Embryonic facial prominence (tissue), 1 donor: ENCODE data around the gene ALDH3B1.

ENCODE experiments used
- DNase-seq: peaks from one replicate; pipeline ENCODE4 v3.0.0-alpha.2; 2016; ENCODE audit errors: extremely low spot score

ALDH3B1 gene

DNA sequence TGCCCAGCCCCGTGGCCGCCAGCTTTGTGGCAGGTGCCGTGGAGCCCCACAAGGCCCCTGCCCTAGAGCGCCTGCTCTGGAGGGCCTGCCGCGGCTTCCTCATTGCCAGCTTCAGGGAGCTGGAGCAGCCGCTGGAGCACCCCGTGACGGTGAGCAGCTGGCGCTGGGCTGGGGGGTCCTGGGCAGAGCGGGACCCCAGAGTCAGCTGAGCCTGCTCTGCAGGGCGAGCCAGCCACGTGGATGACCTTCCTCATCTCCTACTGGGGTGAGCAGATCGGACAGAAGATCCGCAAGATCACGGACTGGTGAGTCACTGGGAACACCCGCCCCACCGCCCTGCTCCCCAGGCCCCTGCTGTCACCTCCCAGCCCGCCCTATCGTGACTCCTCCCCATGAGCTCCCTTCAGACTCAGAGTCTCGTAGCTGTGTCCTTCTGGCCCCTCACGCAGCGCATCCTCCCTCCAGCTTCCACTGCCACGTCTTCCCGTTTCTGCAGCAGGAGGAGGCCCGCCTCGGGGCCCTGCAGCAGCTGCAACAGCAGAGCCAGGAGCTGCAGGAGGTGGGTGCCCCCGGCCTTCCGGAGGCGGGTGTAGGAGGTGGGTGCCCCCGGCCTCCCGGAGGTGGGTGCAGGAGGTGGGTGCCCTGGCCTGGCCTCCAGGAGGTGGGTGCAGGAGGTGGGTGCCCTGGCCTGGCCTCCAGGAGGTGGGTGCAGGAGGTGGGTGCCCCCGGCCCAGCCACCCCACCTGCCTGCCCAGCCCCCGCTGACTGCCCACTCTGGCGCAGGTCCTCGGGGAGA lies 33.4 kb downstream of the ALDH3B1 start:
- no peak for DNase-seq

DNA sequence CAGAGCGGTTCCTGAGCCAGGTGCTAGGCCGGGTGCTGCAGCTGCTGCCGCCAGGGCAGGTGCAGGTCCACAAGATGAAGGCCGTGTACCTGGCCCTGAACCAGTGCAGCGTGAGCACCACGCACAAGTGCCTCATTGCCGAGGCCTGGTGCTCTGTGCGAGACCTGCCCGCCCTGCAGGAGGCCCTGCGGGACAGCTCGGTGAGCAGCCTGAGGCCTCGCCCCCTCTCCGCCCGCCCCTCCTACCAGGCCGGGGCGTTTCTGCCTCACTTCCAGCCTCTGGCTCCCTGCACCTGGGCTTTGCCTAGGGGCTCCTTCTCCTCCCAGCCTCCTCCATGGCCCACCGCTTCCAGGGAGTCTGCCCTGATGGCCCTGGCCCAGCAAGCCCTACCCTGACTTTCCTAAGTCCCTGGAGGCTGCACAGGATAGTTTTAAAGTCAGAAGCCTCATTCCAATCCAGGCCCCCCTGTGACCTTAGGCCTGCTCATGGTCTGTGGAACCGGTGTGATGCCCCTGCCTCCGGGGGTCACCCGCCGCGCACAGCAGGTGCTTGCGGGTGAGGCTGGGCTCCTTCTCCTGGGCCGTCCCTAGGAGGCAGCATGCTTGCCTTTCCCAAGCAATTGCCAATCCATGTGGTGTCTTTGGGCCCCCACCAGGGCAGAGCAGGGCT lies 34.2 kb downstream of the ALDH3B1 start:
- no peak for DNase-seq

DNA sequence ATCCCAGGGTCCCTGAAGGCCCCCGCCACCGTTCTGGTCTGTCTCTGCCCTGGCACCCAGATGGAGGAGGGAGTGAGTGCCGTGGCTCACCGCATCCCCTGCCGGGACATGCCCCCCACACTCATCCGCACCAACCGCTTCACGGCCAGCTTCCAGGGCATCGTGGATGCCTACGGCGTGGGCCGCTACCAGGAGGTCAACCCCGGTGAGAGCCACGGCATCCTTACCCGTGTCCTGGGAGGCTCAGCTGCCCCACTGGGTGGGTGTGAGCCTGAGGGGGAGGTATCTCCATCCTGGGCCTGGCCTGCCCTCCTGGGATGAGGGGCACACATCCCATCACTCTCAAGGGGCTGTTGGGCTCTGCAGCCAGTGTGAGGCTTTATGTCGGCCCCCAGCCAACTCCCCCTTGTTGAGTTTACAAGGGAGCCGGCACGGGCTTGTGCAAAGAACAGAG lies 34.8 kb downstream of the ALDH3B1 start:
- no peak for DNase-seq

DNA sequence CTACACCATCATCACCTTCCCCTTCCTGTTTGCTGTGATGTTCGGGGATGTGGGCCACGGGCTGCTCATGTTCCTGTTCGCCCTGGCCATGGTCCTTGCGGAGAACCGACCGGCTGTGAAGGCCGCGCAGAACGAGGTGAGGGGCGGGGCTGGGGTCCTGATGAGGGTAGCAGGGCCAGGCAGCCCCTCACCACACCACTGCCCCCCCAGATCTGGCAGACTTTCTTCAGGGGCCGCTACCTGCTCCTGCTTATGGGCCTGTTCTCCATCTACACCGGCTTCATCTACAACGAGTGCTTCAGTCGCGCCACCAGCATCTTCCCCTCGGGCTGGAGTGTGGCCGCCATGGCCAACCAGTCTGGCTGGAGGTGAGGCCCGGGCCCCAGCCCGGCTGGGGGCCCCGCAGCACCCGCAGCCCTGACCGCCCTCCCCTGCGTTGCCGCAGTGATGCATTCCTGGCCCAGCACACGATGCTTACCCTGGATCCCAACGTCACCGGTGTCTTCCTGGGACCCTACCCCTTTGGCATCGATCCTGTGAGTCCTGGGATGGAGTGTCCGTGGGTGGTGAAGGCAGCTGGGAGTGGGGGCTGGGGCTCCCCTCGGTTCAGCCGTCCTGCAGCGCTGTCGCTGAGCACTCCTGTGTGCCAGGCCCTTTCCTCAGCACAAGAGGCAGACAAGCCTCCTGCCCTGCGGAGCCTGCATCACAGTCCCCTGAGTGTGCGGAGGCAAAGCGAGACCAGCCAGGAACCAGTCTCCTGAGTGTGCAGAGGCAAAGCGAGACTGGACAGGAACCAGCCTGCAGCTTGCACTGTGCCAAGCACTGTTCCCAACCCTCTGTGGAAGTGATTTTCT lies 37.5 kb downstream of the ALDH3B1 start:
- no peak for DNase-seq

DNA sequence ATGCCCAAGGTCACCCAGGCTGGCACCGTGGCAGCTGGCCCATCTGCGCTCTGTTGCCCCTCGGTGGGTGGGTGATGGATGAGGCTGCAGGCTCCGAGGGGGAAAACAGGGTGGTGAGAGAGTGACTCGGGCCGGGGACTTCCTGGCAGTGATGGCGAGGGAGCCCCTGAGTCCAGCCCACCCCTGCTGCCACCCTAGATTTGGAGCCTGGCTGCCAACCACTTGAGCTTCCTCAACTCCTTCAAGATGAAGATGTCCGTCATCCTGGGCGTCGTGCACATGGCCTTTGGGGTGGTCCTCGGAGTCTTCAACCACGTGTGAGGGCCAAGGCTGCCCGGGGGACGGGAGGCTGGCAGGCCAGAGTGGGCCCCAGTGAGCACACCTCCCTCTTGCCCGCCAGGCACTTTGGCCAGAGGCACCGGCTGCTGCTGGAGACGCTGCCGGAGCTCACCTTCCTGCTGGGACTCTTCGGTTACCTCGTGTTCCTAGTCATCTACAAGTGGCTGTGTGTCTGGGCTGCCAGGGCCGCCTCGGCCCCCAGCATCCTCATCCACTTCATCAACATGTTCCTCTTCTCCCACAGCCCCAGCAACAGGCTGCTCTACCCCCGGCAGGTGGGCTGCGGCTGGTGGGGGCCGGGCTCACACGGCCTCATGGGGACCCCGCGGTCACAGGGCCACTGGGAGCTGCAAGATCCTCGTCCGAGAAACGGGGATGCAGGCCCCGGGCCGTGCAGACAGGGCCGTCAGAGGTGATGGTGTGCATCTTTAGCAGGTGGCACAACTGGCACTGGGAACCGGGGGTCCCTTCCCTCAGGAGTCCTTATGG lies 38.8 kb downstream of the ALDH3B1 start:
- no peak for DNase-seq

DNA sequence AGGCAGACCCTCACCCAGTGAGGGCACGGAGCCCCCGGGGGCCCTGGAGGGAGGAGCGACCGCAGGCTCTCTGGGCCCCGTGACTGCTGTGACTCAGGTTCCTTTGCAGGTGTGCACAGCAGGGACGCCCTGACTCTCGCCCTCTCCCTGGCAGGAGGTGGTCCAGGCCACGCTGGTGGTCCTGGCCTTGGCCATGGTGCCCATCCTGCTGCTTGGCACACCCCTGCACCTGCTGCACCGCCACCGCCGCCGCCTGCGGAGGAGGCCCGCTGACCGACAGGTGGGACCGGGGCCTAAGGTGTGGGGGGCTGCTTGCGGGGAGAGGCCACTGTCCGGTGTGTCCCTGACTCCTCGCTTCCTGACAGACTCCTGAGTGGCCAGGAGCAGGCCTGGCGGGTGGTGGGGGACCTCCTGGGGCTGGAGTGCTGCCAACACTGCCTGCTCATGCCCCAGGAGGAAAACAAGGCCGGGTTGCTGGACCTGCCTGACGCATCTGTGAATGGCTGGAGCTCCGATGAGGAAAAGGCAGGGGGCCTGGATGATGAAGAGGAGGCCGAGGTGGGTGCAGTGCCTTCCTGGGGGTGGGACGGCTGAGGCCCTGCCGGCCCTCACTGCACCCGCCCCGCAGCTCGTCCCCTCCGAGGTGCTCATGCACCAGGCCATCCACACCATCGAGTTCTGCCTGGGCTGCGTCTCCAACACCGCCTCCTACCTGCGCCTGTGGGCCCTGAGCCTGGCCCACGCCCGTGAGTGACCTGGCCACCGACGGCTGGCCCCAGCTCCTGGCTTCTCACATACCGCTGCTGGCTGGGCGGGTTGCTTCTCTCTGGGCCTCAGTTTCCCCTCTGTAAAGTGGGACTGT lies 39.6 kb downstream of the ALDH3B1 start:
- no peak for DNase-seq

DNA sequence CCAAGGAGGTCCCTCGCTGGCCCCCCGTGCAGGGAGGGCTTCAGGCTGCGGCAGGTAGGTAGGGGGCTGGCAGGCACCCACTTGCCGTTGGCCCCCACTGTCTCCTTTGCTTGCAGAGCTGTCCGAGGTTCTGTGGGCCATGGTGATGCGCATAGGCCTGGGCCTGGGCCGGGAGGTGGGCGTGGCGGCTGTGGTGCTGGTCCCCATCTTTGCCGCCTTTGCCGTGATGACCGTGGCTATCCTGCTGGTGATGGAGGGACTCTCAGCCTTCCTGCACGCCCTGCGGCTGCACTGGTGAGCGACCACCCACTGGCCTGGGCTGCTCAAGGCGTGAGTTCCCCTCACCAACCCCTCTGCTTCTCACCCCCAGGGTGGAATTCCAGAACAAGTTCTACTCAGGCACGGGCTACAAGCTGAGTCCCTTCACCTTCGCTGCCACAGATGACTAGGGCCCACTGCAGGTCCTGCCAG lies 40.3 kb downstream of the ALDH3B1 start:
- DNase-seq = no peak

DNA sequence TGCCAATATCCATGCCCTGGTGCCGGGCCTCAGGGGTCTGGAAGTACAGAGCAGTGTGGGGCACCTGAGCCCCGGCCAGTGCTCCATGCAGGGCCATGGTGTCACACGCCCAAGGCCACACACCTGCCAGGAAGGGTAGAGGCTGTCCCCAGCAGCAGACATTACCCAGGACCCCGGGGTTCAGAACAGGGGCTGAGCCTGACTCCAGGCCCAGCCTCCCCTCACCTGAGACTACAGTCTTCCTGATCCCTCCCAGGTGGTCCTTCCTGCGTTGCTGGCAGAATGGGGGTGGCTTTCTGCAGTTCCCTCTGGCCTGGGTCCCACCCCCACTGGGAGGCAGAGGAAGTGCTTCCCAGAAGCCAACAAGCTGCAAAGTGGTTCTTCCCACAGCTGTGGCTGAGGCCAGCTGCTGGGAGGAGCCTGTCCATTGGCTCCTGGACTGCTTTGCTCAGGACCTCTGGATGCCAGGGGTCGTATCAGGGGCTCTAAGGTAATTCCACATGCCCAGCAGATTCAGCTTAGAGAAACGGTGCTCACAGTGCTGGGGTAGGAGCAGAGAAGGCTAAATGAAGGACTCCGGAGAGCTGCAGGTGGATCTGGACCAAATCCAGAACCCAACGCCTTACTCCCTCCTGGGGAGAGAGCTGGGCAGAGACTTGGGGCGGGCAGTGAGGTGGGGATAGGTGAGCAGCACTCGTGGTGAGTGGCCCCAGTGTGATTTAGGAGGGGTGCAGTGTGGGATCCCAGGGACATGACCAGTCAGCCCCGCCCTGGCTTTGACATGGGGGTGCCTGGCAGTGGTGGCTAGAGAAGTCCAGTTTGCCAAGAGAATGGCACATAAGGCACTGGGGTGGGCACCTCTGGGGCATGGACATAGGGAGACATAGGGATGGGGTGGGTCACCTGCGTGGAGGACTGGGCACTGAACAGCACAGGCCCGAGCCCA lies 41.3 kb downstream of the ALDH3B1 start:
- no peak for DNase-seq

DNA sequence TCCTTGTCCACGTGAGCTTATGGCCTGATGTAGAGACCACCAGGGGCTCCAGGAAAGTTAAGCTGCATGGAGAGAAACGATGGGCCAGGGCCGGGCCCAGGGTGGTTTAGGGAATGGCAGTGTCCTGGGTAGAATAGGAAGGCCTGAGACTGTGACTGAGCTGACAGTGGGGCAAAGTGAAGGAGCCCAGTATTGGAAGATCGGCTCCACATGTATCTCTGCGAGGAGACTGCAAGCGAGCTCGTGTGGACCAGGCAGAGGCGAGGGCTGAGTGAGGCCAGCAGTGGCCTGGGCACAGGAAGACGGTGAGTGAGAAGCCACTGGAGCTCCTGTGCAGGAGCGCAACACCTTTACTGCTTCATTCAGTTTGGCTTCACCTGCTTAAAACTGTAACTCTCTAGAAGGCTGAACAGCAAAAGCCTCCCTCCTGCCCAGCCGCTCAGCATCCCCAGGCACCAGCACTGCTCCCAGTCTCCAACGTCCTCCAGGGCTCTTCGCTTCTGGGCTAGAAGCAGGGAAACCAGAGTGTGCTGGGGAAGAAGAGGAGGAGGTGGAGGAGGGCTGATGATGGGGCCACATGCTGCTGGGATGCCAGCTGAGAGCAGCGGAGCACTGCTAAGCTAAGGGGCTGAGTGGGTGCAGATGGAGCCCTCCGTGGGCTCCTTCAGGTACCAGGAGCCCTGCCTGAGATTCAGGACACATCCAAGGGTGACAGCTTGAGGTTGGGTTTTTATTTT lies 42.2 kb downstream of the ALDH3B1 start:
- no peak for DNase-seq

DNA sequence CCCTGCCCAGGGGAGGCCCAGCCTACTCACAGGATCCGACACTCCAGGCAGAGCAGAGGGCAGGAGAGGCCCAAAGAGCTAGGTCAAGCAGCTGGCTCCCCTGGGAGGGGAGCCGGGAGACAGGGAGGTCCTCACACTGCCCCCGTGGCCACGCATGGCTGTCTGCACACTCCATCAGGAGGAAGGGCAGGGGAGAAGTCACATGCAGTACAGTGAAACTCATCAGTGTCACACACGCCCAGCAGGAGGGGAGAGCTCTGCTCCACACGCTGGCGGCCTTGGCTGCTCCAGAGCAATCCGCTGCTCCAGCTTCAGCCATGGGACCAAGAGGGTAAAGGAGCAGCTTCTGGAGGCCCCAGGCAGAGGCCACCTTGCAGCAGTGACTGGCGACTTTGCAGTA lies 43.0 kb downstream of the ALDH3B1 start:
- no peak for DNase-seq

DNA sequence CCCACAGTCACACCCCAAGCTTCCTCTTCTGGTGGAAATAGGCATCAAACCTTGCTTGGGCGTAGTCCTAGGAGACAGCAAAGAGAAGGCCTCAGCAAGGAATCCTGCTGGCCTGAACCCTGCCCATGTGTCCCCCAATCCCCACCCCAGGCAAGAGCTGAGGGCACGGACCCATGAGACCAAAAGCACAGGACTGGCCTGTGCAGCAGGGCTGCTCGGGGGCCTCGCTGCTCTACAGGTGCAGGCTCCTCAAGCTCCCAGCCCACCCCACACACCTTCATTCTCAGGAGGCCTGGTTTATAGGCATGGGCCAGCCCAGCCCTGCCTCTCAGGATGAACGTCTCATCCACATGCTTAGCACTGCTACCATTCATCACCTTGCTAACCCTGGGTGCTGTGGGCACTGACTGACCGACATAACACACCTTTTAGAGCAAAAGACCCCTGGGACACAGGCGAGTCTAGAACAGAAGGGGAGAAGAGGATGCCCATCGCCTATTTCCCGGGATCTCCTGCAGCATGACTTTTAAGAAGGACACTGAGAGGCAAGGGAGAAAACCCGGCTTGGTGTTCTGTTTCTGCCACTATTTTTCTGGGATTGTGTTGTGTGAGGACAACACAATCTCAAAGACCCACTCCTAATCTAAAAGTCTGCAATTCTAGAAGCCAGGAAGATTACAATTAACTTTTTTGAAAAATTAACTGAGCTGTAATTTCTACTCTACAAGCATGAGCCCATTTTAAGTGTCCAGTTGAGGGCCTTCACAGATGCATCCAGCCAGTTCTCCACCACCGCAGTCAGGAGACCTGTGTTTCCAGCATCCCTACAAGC lies 44.1 kb downstream of the ALDH3B1 start:
- no peak for DNase-seq

DNA sequence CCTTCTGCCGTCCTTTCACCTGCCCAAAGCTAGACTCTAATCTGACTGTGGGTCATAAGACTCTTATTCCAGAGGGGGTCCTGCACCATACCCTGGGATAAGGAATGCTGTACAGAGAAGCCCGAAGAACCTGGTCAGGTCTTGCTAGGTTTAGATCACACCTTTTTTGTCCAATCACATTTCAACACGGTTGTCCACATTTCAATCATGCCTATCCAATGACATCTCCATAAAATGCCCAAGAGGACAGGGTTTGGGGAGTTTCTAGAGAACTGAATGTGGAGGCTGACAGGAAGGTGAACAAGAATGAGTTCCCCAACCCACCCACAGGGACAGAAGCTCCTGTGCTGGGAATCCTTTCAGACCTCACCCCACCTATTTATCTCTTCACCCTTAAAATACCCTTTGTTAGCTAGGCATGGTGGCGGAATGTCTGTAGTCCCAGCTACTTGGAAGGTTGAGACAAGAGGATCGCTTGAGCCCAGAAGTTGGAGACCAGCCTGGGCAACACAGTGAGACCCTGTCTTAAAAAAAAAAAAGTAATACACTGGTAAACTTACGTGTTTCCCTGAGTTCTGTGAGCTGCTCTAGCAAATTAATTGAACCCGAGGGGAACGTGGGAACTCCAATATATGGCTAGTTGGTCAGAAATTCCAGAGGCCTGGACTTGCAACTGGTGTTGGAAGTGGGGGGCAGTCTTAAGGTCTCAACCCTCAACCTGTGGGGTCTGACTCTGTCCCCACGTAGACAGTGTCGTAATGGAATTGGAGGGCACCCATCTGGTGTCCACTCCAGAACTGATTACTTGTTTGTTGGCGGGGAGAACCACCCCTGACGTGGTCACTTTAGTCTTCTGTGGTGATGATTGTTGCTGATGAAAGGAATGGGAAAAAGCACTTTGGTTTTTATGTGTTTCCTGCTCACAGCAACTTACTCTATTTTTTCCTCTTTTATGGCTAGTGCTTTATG lies 46.5 kb downstream of the ALDH3B1 start:
- DNase-seq = no peak

DNA sequence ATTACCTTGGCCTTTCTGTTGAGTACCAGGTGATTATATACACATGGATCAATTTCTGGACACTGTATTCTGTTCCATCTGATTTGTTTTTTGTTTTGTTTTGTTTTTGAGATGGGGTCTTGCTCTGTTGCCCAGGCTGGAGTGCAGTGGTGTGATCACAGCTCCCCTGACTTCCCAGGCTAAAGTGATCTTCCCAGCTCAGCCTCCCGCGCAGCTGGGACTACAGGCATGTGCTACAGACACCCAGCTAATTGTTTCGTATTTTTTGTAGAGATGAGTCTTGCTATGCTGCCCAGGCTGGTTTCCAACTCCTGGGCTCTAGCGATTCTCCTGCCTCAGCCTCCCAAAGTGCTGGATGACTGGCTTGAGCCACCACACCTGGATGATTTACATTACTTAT lies 47.7 kb downstream of the ALDH3B1 start:
- DNase-seq = no peak

DNA sequence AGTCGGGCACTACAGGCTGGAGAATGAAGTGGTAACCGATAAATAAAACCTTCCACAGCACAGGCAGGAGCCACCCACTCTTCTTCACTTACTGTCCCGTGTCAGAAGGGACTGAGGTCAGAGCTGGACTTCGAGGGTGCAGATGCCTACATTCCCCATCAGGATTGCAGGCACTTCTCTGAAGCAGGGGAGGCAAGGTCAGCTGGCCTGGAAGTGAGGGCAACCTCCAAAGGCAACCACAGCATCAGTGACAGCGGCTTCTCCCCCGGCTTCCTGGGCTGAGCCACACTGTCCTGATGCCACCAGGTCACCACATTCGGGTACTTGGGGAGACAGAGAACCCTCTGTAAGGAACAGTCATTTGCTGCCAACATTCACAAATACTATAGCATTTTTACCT lies 51.4 kb downstream of the ALDH3B1 start:
- DNase-seq = no peak

DNA sequence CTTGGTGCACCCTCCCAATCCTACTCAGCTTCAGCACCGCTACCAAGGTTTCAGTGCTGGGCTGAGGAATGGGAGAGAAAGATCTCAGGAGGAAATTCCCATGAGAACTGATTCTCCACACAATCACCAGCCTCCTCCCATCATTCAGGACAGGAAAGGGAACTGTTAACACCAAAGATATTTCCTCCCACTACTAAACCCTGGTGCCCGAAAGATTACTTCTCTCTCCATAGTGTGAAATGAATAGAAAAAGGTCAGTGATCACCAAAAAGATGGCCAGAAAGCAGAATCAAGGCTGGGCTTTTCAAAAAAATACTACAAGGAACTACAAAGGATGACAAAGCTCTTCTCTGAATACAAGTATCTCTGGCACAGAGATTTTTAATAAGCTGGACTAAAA lies 54.8 kb downstream of the ALDH3B1 start:
- no peak for DNase-seq

DNA sequence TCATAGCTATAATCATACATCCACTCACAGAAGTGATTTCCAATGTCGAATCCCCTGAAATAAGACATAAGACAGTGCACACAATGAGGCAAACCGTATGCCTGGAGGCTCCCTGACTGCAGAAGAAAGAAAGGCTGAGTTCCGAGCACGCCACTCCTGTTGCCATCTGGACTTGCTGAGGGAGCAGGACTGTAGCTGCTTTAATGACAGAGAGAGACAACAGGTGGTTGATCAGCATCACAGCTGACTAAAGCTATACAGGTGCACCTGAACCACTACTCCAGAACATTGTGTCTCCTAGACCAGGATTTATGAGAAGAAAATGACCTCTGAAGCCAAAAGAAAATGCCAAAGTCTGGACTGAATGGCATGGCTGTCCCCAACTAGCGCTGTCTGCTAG lies 55.7 kb downstream of the ALDH3B1 start:
- no peak for DNase-seq

DNA sequence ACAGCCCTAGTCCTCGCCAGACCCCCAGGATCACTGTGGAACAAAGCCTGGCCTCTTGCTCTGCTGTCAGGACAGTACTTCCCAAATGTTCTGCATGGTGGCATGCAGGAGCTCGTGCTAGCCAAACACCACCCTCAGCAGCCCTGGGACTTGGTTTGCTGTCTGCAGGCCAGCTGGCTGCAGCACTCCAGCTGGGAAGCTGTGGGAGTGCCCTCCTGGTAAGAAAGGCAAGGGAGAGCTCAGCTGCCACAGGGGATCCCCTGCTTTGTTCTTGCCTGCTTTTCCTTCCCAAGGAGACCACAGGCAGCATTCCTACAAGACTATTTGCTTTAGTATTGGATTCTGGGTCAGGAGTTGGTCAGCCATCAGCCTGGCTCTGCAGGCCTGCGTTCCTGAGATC lies 56.6 kb downstream of the ALDH3B1 start:
- DNase-seq = no peak
